DOHH2 (cell line): ENCODE results near the gene ATP2B2.

Experiments used
- EZH2phosphoT487 ChIP-seq: fragments of 200-600 bp; sonication (generic); IDR thresholded peaks from 2 replicates; pipeline ENCODE4 v1.6.1; 2017; ENCODE audit warnings: borderline replicate concordance, mild to moderate bottlenecking, antibody characterized with exemption, low read length, moderate library complexity, mixed read lengths
- TF ChIP-seq, protein P1 (sequence below): fragments of 200-600 bp; sonication (generic); IDR thresholded peaks from one replicate; pipeline ENCODE4 v1.5.1; 2014; ENCODE audit warnings: antibody characterized with exemption, mild to moderate bottlenecking, low read depth, low read length; ENCODE audit not compliant: poor library complexity, severe bottlenecking

DNA sequence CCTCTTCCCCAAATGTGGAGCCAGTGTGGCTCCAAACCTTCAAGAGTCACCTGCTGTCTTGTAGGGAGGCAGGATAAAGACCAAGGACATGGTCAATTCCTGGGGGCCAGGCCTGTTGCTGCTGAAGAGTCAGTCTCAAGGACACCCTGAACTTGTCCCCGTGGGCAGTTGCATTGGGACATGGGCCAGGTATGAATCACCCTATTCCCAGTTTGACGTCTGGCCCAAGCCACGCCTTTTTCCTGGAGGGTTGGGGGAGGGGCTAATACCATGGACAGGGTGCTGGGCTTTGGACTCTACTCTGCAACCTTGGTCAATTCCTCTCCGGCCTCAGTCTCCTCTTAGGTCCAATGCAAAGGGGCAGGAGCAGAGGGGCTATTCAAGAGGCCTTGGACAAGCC lies 10.4 kb downstream of the ATP2B2 start:
- TF ChIP-seq, protein P1, sequence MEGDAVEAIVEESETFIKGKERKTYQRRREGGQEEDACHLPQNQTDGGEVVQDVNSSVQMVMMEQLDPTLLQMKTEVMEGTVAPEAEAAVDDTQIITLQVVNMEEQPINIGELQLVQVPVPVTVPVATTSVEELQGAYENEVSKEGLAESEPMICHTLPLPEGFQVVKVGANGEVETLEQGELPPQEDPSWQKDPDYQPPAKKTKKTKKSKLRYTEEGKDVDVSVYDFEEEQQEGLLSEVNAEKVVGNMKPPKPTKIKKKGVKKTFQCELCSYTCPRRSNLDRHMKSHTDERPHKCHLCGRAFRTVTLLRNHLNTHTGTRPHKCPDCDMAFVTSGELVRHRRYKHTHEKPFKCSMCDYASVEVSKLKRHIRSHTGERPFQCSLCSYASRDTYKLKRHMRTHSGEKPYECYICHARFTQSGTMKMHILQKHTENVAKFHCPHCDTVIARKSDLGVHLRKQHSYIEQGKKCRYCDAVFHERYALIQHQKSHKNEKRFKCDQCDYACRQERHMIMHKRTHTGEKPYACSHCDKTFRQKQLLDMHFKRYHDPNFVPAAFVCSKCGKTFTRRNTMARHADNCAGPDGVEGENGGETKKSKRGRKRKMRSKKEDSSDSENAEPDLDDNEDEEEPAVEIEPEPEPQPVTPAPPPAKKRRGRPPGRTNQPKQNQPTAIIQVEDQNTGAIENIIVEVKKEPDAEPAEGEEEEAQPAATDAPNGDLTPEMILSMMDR, result no peak
- no peak for TF ChIP-seq EZH2phosphoT487
